NCI-H2196 treated with DMSO at 0.1 percent for 48 hours (cell line): ENCODE data around the gene ERMARD.

Experiments
- DNase-seq: peaks from one replicate; lab custom pipeline; 2025; ENCODE audit not compliant: unreplicated experiment; lab: John Stamatoyannopoulos, UW

The ERMARD gene

GRCh38 chr6:169783401-169783800 is 32.0 kb downstream of the ERMARD start:
- no peak for DNase-seq

- no peak for DNase-seq
Measured at GRCh38 chr6:169783971-169784820, 32.8 kb downstream of the ERMARD start.

- no peak for DNase-seq
Measured at GRCh38 chr6:169784821-169785340, 33.5 kb downstream of the ERMARD start.

GRCh38 chr6:169785566-169785965 is 34.1 kb downstream of the ERMARD start:
- no peak for DNase-seq

GRCh38 chr6:169786349-169786748 is 34.9 kb downstream of the ERMARD start:
- DNase-seq = no peak

GRCh38 chr6:169787797-169788196 is 36.4 kb downstream of the ERMARD start:
- DNase-seq = no peak

- DNase-seq = no peak
Measured at GRCh38 chr6:169788809-169789145, 37.4 kb downstream of the ERMARD start.

DNA sequence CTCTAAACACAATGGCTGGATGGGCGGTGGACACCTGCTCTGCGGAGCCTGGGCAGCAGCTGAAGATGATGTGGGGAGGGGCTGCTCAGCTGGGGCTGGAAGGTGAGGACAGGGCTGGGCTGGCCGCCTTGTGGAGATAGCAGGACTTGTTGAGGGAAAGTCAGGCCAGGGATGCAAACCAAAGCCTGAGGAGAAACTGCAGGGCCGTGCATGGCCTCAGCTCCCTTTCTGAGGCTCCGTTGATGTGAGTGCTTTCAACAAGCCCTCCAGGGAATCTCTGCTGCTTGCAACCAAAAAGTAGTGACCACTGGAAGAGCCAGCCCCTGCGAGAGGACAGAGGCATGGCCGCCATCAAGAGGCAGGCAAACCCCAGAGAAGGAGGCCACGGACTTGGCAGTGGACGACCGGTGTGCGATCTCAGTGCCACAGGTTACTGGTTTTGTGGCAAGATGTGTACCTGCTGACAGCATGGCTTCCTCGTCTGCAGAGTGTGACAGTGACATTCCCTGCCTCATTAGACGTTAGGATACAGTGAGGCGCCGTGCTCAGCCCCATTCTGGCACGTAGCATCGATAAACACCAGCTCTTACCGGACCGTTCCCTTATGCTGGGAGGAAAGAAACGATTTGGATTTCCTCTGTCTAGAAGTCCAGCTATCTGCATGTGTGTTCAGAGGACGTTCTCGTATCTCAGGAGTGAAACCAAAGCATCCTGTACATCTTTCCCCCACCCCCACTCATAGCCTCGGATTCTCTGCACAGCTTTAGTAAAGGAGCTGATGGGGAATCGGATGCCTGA is 37.9 kb downstream of the ERMARD start:
- DNase-seq = no peak

- peak; percentile 54 for DNase-seq
Measured at GRCh38 chr6:169789944-169790927, 38.8 kb downstream of the ERMARD start.

GRCh38 chr6:169791721-169792131 is 40.3 kb downstream of the ERMARD start:
- DNase-seq = no peak

GRCh38 chr6:169792306-169793015 is 41.0 kb downstream of the ERMARD start:
- no peak for DNase-seq

DNA sequence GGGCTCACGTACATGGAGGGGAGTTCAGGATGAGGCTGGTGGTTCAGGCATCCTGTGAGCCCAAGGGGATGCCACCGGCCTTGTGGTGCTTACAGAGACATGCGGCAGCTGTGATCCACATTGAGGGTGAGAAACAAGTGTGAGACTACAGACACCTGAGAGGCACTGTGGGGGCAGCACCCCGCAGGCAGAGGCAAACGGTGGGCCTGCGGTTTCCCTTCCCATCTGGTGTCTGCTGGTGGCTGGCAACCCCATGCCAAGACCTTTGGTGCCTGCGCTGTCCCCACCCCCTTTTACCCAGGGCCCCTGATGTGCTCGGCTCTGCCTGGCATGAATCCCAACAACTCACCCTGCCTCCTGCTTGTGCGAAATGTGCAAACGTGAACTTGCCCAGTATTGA is 42.0 kb downstream of the ERMARD start:
- no peak for DNase-seq

- DNase-seq = peak; percentile 28
Measured at GRCh38 chr6:169794317-169795055, 43.1 kb downstream of the ERMARD start.

DNA sequence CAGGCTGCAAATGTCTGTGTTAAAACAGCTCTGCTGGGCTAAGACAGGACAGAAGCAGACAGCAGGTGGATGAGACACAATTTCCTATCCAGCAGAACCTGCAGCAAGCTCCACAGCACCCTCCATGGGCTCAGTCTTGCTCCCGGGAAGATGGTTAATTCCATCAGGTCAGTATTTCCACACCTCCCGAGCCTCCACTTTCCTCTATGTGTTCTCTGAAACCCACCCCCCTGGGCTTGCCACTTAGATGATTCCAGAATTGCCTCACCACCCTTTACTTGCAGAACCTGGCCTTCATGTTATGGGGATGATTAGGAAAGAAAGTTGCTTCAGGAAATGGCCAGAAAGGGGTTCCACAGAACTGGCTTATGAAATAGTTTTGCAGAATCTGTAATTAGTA is 43.8 kb downstream of the ERMARD start:
- DNase-seq = no peak

DNA sequence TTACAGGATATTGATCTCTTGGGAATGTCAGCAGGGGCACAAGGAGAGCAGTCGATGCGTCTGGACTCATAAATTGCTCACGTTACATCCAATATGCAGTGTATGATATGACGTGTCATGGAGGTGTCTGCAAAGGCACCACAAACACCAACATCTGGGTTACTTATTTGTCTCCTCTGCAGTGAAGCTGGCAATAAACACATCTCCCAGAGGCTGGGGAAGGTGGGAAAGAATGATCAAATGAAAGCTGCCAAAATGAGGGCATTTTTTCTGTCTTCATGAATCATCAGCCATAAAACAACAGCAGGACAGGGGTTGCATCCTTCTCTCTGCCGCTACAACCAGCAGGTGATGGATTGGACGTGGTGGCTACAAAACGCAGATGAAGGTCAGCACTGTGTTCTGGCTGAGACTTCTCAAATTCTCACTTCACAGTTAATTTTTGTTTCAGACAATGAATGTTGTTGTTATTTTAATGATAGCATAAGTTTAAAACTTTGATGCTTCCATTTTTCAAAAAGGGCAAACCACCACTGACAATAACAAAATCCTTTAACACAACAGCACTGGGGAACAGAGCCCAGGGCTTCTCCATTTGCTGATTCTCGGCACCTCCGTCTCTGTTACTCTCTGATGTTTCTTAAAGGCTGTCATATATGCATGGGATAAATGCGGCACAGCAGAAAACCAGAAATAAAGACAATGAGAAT is 47.5 kb downstream of the ERMARD start:
- no peak for DNase-seq

DNA sequence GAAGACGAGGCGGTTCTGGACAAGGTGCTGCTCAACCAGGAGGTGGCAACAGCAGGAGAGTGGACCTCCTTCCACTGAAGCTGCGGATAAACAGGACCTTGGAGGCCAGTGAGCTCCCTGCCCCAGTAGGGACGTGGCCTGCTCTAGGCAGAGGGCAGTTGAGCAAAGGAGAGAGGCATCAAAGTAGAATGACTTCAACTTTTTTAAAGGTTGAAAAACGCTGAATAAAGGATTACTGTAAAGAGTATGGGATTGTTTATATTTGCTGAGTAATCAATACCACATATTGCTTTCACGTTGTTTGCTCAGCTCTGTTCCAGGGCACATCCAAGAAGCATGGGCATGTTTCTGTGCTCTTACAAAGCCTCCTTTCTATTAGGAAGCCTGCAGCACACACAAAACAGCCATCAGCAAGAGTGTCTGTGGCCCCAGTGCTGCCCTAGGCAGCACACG is 48.1 kb downstream of the ERMARD start:
- DNase-seq = no peak

- no peak for DNase-seq
Measured at GRCh38 chr6:169800116-169800667, 48.8 kb downstream of the ERMARD start.

- peak; percentile 29 for DNase-seq
Measured at GRCh38 chr6:169800668-169801395, 49.4 kb downstream of the ERMARD start.
